Ovary (tissue), 3 donors: ENCODE data around the gene EXOSC9.

Experiments used
- CTCF ChIP-seq, 3 donors: fragments of 450-650 bp in 2 of 3; fragments of 200-600 bp in 1 of 3; IDR thresholded peaks; one replicate each; pipeline versions ENCODE4 v1.5.1 to v1.8.0; 2016 to 2022; ENCODE audit warnings: antibody characterized with exemption in 3 of 3, mild to moderate bottlenecking in 1 of 3
- EP300 ChIP-seq: sonication (generic); formaldehyde crosslinking; IDR thresholded peaks from one replicate; pipeline ENCODE4 v1.6.1; 2017; ENCODE audit warnings: antibody characterized with exemption
- POLR2A ChIP-seq: fragments of 450-650 bp; IDR thresholded peaks from one replicate; pipeline ENCODE4 v1.6.1; 2017; ENCODE audit warnings: antibody characterized with exemption, mild to moderate bottlenecking, moderate library complexity
- donor health status: DM: no; HTN: no; CAD: no.

DNA sequence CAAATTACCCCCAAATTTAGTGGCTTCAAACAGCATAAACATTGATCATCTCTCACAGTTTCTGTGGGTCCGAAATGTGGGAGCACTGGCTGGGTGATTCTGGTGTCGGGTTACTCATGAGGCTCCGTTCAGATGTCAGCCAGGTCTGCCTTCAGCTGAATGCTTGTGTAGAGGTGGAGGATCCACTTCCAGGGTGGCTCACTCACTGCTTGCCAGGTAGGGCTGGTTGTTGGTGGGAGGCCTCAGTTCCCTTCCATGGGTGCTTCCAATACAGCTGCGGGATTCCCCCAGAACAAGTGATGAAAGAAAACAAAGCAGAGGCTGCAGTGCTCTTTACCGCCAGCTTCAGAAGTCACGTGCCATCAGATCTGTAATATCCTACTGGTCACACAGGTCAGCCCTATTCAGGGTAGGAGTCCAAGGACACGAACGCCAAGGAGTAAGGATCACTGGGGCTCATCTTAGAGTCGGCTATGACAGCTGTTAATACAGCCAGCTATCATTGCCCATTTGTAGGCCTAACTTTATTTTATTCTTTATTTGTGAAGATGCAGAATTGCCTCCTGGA, 35.1 kb upstream of the EXOSC9 start:
- no peak for TF ChIP-seq CTCF (IDR thresholded peaks at IDR 0.05)
- no peak for TF ChIP-seq EP300
- no peak for TF ChIP-seq POLR2A
